ENCODE measurements around the gene NID2.

DNA sequence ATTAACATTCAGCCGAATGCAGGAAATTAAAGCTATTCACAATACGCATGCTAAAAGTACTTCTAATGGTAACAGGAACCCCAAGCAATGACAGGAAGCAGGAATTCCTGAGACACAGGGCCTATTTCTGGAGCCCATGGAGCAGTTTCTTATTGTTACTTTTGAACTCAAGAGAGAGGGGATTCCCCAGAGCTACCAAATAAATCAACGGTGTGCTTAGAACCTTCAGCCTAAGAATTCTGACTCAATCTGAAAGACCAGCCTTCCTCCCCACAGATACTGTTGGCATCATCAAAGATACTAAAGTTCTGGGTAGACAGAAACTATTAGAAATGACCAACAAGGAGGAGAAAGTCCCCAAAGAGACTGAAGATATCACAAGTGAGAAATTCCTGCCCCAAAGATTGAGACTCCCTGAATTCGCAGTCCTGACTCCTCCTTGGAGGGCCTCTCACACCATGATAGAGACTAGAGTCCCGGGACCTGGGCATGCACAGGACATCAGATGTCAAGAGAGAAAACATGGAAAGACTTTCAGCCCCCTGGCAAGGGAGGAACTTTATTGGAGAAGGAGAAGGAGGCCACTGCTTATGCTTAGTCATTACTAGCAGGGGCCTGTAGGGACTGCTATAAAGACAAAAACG lies 46.8 kb downstream of the NID2 start:
- TF ChIP-seq GLIS3 (CRISPR knock-in tag; IDR thresholded peaks at IDR 0.05) (no peak), ZNF565 (CRISPR knock-in tag; conservative IDR thresholded peaks at IDR 0.05; ENCODE audit: low read depth) (no peak), ZFP3 (CRISPR knock-in tag; IDR thresholded peaks at IDR 0.05) (no peak), PPARA (CRISPR knock-in tag; IDR thresholded peaks at IDR 0.05; ENCODE audit: borderline replicate concordance) (no peak), BACH2 (CRISPR knock-in tag; IDR thresholded peaks at IDR 0.05; ENCODE audit: borderline replicate concordance) (no peak), RARB (CRISPR knock-in tag; IDR thresholded peaks at IDR 0.05) (no peak), TOX (CRISPR knock-in tag; IDR thresholded peaks at IDR 0.05; ENCODE audit: borderline replicate concordance) (no peak), ZFP30 (CRISPR knock-in tag; IDR thresholded peaks at IDR 0.05) (no peak), ARNTL (CRISPR knock-in tag; IDR thresholded peaks at IDR 0.05; ENCODE audit: borderline replicate concordance, low read depth) (no peak), TCF4 (CRISPR knock-in tag; IDR thresholded peaks at IDR 0.05; ENCODE audit: borderline replicate concordance) (no peak)
- TF ChIP-seq, protein P1, sequence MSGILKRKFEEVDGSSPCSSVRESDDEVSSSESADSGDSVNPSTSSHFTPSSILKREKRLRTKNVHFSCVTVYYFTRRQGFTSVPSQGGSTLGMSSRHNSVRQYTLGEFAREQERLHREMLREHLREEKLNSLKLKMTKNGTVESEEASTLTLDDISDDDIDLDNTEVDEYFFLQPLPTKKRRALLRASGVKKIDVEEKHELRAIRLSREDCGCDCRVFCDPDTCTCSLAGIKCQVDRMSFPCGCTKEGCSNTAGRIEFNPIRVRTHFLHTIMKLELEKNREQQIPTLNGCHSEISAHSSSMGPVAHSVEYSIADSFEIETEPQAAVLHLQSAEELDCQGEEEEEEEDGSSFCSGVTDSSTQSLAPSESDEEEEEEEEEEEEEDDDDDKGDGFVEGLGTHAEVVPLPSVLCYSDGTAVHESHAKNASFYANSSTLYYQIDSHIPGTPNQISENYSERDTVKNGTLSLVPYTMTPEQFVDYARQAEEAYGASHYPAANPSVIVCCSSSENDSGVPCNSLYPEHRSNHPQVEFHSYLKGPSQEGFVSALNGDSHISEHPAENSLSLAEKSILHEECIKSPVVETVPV (CRISPR knock-in tag; IDR thresholded peaks at IDR 0.05): no peak
- TF ChIP-seq, protein P2, sequence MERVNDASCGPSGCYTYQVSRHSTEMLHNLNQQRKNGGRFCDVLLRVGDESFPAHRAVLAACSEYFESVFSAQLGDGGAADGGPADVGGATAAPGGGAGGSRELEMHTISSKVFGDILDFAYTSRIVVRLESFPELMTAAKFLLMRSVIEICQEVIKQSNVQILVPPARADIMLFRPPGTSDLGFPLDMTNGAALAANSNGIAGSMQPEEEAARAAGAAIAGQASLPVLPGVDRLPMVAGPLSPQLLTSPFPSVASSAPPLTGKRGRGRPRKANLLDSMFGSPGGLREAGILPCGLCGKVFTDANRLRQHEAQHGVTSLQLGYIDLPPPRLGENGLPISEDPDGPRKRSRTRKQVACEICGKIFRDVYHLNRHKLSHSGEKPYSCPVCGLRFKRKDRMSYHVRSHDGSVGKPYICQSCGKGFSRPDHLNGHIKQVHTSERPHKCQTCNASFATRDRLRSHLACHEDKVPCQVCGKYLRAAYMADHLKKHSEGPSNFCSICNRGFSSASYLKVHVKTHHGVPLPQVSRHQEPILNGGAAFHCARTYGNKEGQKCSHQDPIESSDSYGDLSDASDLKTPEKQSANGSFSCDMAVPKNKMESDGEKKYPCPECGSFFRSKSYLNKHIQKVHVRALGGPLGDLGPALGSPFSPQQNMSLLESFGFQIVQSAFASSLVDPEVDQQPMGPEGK (CRISPR knock-in tag; IDR thresholded peaks at IDR 0.05; ENCODE audit: borderline replicate concordance): no peak
